NCI-H1417 (cell line): ENCODE data around the gene SIAH3.
A peak's percentile ranks its signal among the peaks of the same experiment; 100 is the strongest.

Experiments used
- DNase-seq, 3 experiments: peaks; one replicate each; lab custom pipeline; 2025; lab: John Stamatoyannopoulos, UW

The SIAH3 gene

GRCh38 chr13:45823583-45823982 is 28.0 kb downstream of the SIAH3 start:
- DNase-seq = peak in 1 of 3 experiments; percentile 3

- DNase-seq = no peak
Measured at GRCh38 chr13:45821811-45822210, 29.7 kb downstream of the SIAH3 start.

- DNase-seq = no peak
Measured at GRCh38 chr13:45820106-45820838, 31.3 kb downstream of the SIAH3 start.

DNA sequence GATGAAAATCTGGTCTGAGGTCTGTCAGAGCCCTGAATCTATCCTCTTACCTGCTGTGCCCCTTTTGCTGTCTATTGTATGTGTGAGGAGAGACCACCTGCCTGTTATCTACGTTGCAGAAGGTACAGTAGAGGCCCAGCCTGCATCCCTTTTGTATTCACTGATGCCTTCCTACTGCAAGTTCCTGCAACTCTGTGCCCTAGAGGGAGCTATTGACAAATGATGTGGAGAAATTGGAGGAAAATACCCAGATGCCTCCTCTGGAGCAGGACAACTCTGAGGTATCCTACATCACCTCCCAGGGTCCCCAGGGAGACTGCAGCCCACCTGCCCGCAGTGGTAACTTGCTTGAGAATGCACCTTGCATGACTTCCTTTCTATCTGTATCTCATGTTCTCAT is 33.7 kb downstream of the SIAH3 start:
- no peak for DNase-seq

- no peak for DNase-seq
Measured at GRCh38 chr13:45816427-45816826, 35.1 kb downstream of the SIAH3 start.

GRCh38 chr13:45812695-45813372 is 38.7 kb downstream of the SIAH3 start:
- DNase-seq = no peak

DNA sequence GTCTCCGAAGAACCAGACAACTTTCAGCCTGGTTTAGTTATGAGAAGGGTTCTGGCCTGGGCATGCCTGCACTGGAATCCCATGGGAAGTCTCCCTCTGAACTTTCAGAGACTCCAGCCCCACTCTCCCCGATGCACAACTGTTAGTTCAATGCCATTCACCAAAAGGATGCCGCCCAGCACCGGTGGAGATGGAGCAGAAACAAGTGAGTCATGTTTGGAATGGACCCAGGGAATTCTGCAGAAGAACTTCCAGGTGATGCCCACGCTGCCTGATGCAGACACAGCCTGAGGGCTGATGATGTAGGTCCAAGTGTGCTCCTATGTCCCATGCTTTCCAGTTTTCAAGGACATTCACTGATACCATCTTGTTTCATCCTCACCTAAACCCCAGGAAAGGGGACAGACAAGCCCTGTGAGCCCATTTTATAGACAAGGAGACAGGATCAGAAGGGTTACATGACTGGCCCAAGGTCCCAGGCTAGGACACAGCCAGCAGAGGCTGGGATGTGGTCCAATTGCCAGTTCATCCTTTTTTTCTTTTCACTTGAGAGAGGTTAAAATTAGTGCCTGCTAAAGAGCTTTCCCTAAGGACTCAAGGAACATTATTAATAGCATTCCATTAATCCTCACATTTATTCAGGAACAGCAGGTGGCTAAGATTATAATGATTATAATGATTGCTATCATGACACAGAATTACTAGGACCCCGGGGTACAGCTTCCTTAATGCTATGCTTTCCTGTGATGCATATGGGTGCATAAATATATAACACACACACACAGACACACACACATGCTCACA is 39.5 kb downstream of the SIAH3 start:
- DNase-seq = peak in 2 of 3 experiments; percentile 11 to 63

DNA sequence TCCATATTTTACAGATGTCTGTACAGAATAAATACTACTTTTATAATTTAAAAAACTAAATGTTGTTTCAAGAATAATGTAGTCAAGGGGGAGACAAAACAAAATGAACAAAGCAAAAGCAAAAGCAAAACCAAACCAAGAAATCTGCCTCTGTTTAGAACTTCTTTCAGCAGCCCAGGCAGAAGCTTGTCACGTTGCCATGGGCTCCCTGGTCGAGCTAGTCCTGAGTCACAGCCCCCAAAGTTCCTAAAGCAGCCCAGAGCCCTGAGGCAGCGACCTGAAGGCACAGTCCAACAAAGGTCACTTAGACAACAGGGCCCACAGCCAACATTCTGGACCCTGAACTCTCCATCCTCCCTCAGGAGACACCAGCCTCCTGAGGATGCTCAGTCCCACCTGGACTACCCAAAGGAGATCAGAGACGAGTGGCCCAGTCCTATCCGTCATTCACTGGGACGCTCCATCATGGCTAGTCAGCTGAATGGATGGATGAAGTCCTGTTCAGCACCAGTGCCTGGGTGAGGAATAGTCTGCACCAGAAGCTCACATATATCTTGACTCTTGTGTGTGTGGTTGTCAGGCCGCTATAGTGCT is 41.7 kb downstream of the SIAH3 start:
- no peak for DNase-seq

DNA sequence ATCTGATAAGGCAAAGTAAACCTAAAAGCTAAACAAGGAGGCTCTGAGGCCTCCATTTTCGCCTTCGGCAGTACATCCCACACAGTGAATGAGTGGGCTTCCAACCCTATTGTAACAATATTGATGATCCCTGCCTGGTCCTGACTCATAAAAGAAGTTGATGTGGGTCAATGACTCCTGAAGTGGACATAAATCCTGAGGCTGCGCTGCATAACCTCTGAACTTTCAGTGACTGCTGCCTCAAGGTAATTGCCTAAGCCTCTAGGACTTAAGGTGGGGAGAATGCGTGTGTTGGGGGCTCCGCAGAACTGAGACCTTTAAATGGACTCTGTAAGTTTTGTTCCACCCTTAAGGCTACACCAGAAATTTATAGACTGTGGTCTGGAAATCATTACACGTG is 42.6 kb downstream of the SIAH3 start:
- DNase-seq = no peak

GRCh38 chr13:45807520-45808099 is 43.9 kb downstream of the SIAH3 start:
- peak; percentile 18 to 75 (median 47) for DNase-seq

DNA sequence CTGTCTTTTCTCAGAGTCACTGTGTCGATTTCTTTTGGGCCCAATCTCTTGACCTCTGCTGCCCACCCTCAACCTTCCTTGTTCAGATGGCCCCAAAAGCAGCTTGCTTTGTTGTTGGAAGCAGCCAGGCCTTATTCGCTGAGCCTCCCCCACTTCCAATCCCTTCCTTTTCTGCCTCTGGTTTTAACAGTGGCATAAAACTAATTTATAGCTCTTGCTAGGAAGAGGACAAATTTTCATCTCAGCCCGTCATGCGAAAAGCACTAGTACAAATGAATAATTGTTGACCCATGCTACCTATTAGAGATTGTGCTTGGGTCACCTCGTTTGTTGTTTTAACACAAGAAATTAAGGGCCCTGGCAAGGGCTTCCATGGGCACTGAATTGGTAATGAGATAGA is 51.1 kb downstream of the SIAH3 start:
- DNase-seq = no peak

DNA sequence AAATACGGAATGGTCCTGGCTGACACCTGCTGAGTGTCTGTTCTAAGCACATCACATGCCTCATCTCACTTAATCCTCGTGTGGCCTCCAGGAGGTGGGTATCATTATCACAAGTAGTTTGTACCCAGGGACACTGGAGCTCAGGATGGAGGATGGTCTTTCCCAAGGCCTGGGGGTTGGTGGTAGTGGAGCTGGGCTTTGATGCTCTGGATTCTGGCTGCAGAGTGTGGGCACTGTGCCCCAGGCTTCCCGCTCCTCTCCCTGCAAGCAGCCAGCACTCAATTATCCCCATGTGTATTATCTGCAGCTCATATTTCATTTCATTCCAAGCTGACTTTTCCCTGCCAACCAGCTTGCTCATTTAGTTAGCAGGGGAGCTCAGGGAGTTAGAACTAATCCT is 52.1 kb downstream of the SIAH3 start:
- DNase-seq = peak in 2 of 3 experiments; percentile 9 to 43

- no peak for DNase-seq
Measured at GRCh38 chr13:45798851-45799250, 52.7 kb downstream of the SIAH3 start.

- no peak for DNase-seq
Measured at GRCh38 chr13:45796426-45797235, 54.9 kb downstream of the SIAH3 start.

GRCh38 chr13:45792827-45793303 is 58.7 kb downstream of the SIAH3 start:
- DNase-seq = no peak

- no peak for DNase-seq
Measured at GRCh38 chr13:45788011-45788410, 63.5 kb downstream of the SIAH3 start.

DNA sequence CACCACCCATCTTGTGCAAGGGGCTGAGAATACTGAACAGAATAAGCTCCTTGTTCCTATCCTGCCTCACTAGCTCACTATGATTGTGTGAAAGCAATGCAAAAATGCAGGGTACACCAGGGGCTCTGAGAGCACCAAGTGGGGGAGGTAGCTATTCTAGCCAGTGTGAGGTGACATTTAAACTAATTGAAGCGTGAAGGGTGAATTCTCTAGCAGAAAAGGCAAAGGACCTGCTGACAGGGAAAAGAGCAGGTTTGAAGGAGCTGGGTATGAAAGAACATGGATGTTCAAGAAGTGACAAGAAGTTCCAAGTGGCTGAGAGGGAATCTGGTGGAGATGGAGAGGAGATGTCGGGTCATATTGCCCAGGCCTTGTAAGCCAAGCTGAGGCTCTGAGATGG is 64.2 kb downstream of the SIAH3 start:
- peak in 1 of 3 experiments; percentile 18 for DNase-seq

DNA sequence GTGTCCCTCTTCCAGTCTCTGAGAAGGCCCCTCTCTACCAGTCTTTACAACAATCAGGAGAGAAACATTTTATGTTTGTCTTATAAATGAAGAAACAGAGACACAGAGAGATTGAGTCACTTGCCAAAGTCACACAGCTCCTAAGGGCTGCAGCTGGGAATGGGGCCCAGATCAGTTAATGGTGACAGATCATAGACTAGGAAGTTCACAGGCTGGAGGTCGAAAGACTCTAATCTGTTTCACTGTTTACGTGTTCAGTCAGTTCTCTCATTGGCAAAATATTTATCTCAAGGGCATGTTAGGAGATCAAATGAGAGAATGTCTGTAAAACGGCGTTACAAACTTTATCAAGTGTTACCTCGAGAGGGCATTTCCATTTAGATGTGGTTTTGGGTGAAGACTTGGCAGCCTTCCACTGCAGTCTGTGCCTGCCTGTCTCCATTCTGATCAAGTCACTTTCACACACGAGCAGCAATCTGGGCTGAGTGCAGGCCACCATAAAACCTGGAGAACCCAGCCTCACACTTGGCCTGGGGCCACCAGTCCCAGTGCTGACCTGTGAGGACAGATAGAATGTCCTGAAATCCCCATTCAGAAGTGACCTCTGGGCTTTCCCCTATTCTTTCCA is 65.1 kb downstream of the SIAH3 start:
- peak in 1 of 3 experiments; percentile 65 for DNase-seq

GRCh38 chr13:45784755-45785675 is 66.5 kb downstream of the SIAH3 start:
- no peak for DNase-seq
